ENCODE results near the gene SLC35B2.

SLC35B2 gene

DNA sequence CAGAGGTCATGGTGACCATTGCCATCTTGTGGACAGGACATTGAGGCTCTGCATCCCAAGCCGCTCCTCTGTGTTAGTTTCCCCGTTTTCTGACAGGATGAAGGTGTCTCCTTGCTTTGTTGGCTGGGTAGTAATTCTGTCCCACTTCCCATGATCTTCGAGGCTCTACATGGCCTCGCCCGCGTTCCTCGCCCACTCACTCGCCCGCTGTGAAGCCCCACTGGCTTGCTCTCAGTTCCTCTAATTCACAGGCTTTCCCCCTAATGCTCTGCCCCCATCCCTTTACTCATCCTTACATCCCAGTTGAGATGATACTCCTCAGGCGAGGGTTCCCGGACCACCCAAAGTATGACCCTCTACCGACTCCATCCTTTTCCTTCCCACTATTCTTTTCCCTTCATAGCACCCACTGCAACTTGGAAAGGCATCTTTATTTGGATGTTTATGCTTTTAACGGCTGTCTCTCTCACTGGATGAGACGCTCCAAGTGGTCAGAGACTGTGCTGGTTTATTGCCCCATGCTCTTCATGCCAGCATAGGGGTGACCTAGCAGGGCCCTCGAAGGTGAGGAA, 511 bp upstream of the SLC35B2 start:
- peak overlapping the region; percentile 36 for H3K4me3 ChIP-seq (ENCODE audit: low read length)
- no peak for DNase-seq (ENCODE audit: low read depth)
- TF ChIP-seq, protein P1, sequence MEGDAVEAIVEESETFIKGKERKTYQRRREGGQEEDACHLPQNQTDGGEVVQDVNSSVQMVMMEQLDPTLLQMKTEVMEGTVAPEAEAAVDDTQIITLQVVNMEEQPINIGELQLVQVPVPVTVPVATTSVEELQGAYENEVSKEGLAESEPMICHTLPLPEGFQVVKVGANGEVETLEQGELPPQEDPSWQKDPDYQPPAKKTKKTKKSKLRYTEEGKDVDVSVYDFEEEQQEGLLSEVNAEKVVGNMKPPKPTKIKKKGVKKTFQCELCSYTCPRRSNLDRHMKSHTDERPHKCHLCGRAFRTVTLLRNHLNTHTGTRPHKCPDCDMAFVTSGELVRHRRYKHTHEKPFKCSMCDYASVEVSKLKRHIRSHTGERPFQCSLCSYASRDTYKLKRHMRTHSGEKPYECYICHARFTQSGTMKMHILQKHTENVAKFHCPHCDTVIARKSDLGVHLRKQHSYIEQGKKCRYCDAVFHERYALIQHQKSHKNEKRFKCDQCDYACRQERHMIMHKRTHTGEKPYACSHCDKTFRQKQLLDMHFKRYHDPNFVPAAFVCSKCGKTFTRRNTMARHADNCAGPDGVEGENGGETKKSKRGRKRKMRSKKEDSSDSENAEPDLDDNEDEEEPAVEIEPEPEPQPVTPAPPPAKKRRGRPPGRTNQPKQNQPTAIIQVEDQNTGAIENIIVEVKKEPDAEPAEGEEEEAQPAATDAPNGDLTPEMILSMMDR (IDR thresholded peaks at IDR 0.05; ENCODE audit: insufficient read depth, low read depth, low read length, missing control alignments), result no peak

DNA sequence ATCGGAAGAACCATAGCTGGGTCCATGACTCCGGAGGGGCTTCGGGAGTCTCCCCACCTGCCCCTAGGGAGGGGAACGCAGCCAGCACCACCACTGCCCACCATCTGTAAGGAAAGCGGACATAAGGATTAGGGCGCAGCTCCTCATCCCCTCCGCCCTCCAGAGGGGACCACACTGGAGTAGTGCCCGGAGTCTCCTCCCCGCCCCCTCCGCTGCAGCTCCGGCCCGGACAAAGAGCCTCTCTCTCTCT, 628 bp downstream of the SLC35B2 start:
- H3K4me3 ChIP-seq (ENCODE audit: low read length), result peak overlapping the region; percentile 59
- TF ChIP-seq, protein P1 (IDR thresholded peaks at IDR 0.05; ENCODE audit: insufficient read depth, low read depth, low read length, missing control alignments), result no peak
- DNase-seq (ENCODE audit: low read depth), result no peak

DNA sequence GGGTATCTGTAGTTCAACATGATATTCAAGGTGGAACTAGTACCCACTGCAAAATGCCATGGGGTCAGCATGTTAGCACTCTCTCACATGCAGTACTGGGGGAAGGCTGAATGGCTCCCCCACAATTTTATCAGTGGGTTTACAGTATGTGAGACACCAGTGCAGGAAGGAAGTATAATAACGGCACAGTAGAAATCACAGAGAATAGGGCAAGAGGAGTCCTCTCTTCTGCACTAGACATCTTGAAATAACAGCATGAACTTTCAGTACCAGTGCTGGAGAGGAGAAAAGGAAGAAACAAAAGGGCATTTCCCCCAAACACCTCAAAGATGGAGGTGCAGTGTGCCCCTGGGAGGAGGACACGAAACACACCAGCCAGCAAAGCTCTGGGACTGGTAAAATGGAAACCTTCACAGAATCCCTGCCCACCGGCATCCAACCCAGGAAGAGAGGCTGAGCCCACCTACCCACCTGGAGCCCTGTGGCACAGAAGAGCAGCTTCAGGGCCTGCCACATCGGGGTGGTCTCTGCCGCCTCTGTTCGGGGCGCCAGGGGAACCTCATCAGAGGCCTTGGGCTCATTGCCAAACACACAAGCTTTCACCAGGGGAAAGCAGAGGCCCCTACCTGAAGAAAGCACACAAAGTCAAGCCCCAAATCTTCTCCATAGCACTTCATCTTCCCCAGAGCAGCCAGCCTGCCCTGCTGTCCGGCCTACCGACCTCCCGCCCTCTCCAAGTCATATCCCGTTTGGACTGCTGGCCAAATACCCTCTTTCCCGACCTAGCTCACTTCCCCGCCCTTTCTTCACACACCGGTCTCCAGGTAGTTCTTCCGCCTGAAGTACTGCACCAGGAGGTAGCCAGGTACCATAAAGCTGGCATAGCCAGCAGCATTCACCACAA, 1.2 kb downstream of the SLC35B2 start:
- H3K4me3 ChIP-seq (ENCODE audit: low read length), result peak overlapping the region; percentile 59
- TF ChIP-seq, protein P1 (IDR thresholded peaks at IDR 0.05; ENCODE audit: insufficient read depth, low read depth, low read length, missing control alignments), result no peak
- no peak for DNase-seq (ENCODE audit: low read depth)

DNA sequence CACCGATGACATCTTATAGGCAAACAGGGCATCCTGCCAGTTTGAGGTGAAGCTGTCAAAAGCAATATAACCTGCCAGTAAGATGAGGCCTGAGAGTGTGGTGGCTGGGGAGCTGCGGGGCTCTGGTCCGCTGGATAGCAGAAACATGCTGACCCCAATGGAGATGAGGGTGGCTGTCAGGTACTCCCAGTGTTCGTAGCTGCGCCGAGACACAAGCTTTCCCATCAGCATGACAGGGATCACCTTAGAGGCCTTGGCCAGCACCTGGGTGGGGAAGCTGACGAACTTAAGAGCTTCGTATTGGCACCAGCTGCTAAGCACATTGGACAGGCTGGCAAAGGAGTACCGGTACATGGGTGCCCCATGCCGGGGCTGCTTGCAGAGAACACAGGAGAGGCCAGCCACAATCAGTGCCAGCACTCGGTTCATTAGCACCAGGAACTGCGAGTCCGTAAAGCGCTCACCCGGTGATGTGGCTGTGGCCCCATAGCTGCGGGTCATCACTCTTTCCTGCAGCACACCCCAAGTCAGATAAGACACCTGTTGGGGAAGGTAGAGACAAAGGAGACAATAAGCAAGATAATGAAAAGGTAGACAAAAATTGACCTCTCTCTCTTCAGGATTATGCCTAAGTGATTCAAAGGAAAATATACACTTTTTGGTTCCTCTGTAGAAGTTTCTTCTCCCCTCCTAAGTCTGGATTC, 2.1 kb downstream of the SLC35B2 start:
- TF ChIP-seq, protein P1 (IDR thresholded peaks at IDR 0.05; ENCODE audit: insufficient read depth, low read depth, low read length, missing control alignments), result no peak
- no peak overlapping the region for H3K4me3 ChIP-seq (ENCODE audit: low read length)
- no peak for DNase-seq (ENCODE audit: low read depth)

DNA sequence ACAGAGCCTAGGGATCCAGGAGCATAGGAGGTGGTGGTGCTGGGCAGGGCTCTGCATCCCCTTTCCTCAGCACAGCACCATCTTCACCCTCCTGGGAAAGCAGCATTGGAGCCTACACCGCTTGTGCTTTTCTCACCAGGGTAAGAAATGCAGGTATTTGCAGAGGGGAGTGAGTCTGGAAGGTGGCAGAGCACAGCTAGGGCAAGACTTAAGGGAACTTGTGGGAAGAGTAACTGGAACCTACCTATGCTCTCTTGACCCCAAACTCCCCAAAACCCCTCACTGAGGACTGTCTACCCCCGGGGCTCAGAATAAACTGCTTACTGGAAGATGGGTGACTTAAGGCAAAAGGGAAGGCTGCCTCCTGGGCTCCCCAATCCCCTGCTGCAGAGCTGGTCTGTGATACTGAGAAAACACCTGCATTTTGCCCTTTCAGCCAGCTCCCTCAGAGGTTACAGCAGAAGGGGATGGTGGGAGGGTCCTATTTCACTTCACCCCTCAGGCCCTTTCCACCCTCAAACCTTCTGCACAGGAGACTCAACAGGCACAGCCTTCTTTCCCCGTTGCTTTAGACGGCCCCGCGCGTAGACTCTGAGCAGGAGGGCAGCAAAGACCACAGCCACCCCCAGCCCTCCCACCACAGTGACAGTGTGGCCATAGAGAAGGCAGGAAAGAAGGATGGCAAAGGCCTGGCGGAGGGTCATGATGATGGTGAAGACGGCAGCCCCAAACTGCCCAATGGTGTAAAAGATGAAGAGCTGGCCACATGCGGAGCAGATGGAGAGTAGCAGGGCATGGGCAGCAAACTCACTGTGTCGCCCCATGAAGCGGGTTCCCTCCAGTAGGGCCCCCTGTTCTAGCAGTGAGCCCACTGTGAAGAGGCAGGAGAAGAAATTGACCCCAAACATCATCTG, 2.9 kb downstream of the SLC35B2 start:
- TF ChIP-seq, protein P1 (IDR thresholded peaks at IDR 0.05; ENCODE audit: insufficient read depth, low read depth, low read length, missing control alignments), result no peak
- no peak for DNase-seq (ENCODE audit: low read depth)
- H3K4me3 ChIP-seq (ENCODE audit: low read length), result no peak overlapping the region

DNA sequence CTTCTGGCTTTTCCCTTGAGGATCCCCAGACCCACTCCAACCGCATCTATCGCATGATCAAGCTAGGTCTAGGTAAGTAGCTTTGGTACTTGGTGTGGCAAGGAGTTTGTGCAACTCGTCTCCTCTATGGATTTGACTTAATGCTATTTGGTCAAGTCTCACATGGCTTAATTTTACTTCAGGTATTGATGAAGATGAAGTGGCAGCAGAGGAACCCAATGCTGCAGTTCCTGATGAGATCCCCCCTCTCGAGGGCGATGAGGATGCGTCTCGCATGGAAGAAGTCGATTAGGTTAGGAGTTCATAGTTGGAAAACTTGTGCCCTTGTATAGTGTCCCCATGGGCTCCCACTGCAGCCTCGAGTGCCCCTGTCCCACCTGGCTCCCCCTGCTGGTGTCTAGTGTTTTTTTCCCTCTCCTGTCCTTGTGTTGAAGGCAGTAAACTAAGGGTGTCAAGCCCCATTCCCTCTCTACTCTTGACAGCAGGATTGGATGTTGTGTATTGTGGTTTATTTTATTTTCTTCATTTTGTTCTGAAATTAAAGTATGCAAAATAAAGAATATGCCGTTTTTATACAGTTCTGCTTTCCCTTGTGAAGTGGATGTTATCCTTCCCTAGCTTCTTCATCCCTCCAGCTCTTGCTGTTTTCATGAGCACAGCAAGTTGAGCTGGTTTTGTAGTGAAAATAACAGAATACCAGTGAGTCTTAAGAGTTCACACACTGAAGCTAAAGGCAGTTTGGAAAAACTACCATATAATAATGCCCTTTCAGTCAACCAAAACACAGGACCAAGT, 3.8 kb downstream of the SLC35B2 start:
- DNase-seq (ENCODE audit: low read depth), result peak; percentile 51
- H3K4me3 ChIP-seq (ENCODE audit: low read length), result no peak overlapping the region
- TF ChIP-seq, protein P1 (IDR thresholded peaks at IDR 0.05; ENCODE audit: insufficient read depth, low read depth, low read length, missing control alignments), result peak; percentile 62
